B cell (primary cell): ENCODE measurements around the gene MRO. TPM values are rescaled to one million over a fixed set of nuclear protein-coding genes. Genes with fewer than 3 reads are reported as not detected.

Experiments
- ATAC-seq: fragments of 200-7000 bp; cut with Tn5 transposase; one replicate; pipeline ENCODE4 v1.10.0; 2021; ENCODE audit warnings: low read depth, mild to moderate bottlenecking, moderate number of reproducible peaks, moderate library complexity
- CTCF ChIA-PET: fragments of 350-600 bp; sonication (Branson Sonifier 250); formaldehyde crosslinking; loops from one replicate; lab custom pipeline; 2021; ENCODE audit warnings: antibody characterized with exemption, inconsistent platforms; lab: Charles Lee
- POLR2A ChIA-PET: fragments of 350-600 bp; sonication (Branson Sonifier 250); formaldehyde crosslinking; loops from one replicate; lab custom pipeline; 2021; ENCODE audit warnings: antibody characterized with exemption; lab: Charles Lee
- DNase-seq: peaks from one replicate; pipeline ENCODE4 v3.0.0; 2013
- H2AFZ ChIP-seq: 2 replicates; pipeline ENCODE4 v1.6.1; 2012; ENCODE audit warnings: mild to moderate bottlenecking, low read depth, low read length; ENCODE audit not compliant: insufficient read depth, poor library complexity, severe bottlenecking
- H3K27ac ChIP-seq, 2 donors: 1 replicate in 1 of 2; 2 replicates in 1 of 2; pipeline ENCODE4 v1.5.1; 2012 to 2013; ENCODE audit warnings: low read length in 2 of 2, mild to moderate bottlenecking in 2 of 2, moderate library complexity in 1 of 2
- H3K27me3 ChIP-seq, 4 experiments: fragments of 200-600 bp in 1 of 4; sonication (generic) in 1 of 4; replicated peaks in 1 of 4; 1 replicate in 2 of 4; 2 replicates in 2 of 4; pipeline versions ENCODE4 v1.6.1 to v1.7.0; 2013 to 2016; ENCODE audit warnings: low read length in 3 of 4, mild to moderate bottlenecking in 2 of 4, mixed read lengths in 1 of 4, moderate library complexity in 1 of 4; ENCODE audit not compliant: insufficient read depth in 4 of 4, control insufficient read depth in 3 of 4; ENCODE audit errors: control extremely low read depth in 1 of 4
- H3K36me3 ChIP-seq, 2 experiments: replicated peaks in 1 of 2; 1 replicate in 1 of 2; 2 replicates in 1 of 2; pipeline versions ENCODE4 v1.6.1 to v1.7.1; 2013; ENCODE audit warnings: low read length in 1 of 2; ENCODE audit not compliant: insufficient read depth in 2 of 2, control insufficient read depth in 1 of 2; ENCODE audit errors: control extremely low read depth in 1 of 2, extremely low read depth in 1 of 2
- H3K4me1 ChIP-seq, 2 donors: fragments of 200-600 bp in 1 of 2; sonication (generic) in 1 of 2; 1 replicate in 1 of 2; 2 replicates in 1 of 2; pipeline versions ENCODE4 v1.5.1 to v1.6.1; 2013 to 2017; ENCODE audit warnings: low read length in 2 of 2; ENCODE audit not compliant: control insufficient read depth in 2 of 2, insufficient read depth in 2 of 2
- H3K4me2 ChIP-seq: replicated peaks from 2 replicates; pipeline ENCODE3; 2012; ENCODE audit warnings: mild to moderate bottlenecking, low read depth, low read length; ENCODE audit not compliant: poor library complexity, severe bottlenecking
- H3K4me3 ChIP-seq, 5 experiments: fragments of 200-600 bp in 1 of 5; sonication (generic) in 1 of 5; 1 replicate in 3 of 5; 2 replicates in 2 of 5; pipeline versions ENCODE4 v1.5.1 to v1.7.0; 2011 to 2016; ENCODE audit warnings: low read length in 4 of 5, mild to moderate bottlenecking in 4 of 5, low read depth in 2 of 5, control low read depth in 1 of 5, moderate library complexity in 1 of 5; ENCODE audit not compliant: insufficient read depth in 1 of 5; ENCODE audit errors: control extremely low read depth in 1 of 5, extremely low read depth in 1 of 5
- H3K79me2 ChIP-seq: fragments of 200-600 bp; sonication (generic); one replicate; pipeline ENCODE4 v1.6.0; 2016; ENCODE audit warnings: low read length; ENCODE audit not compliant: control insufficient read depth, insufficient read depth
- H3K9ac ChIP-seq: fragments of 200-600 bp; sonication (generic); 2 replicates; pipeline ENCODE4 v1.6.1; 2017; ENCODE audit warnings: mild to moderate bottlenecking, low read length, moderate library complexity
- H3K9me3 ChIP-seq, 3 donors: one replicate each; pipeline versions ENCODE4 v1.6.1 to v1.7.1; 2013; ENCODE audit warnings: low read length in 2 of 3; ENCODE audit not compliant: control insufficient read depth in 2 of 3, insufficient read depth in 1 of 3; ENCODE audit errors: control extremely low read depth in 1 of 3
- H4K20me1 ChIP-seq: 2 replicates; pipeline ENCODE4 v1.6.0; 2012; ENCODE audit warnings: mild to moderate bottlenecking, low read length; ENCODE audit not compliant: insufficient read depth, control insufficient read depth, poor library complexity, severe bottlenecking
- H3K27ac Mint-ChIP-seq: one replicate; pipeline ENCODE4 v1.8.0; 2021; ENCODE audit warnings: mixed read lengths
- H3K27me3 Mint-ChIP-seq: one replicate; pipeline ENCODE4 v1.8.0; 2021; ENCODE audit warnings: mixed read lengths
- H3K4me1 Mint-ChIP-seq: one replicate; pipeline ENCODE4 v1.8.0; 2021; ENCODE audit warnings: mixed read lengths
- H3K4me3 Mint-ChIP-seq: one replicate; pipeline ENCODE4 v1.8.0; 2021; ENCODE audit warnings: mixed read lengths
- H3K9me3 Mint-ChIP-seq: one replicate; pipeline ENCODE4 v1.8.0; 2022; ENCODE audit warnings: mixed read lengths; ENCODE audit not compliant: insufficient read depth
- CTCF ChIP-seq: fragments of 200-600 bp; IDR thresholded peaks from one replicate; pipeline ENCODE4 v1.8.0; 2022; ENCODE audit warnings: antibody characterized with exemption, mild to moderate bottlenecking
- EZH2 ChIP-seq: IDR thresholded peaks from 2 replicates; pipeline ENCODE4 v1.6.1; 2012; ENCODE audit warnings: borderline replicate concordance, low read depth, mild to moderate bottlenecking, moderate library complexity, low read length; ENCODE audit not compliant: insufficient read depth, poor library complexity, severe bottlenecking
- WGBS: methylation state at CpG from one replicate; pipeline ENCODE4 v1.1.5; 2013; ENCODE audit warnings: missing lambda C conversion rate; ENCODE audit not compliant: insufficient coverage; 5-methylcytosine and 5-hydroxymethylcytosine counted together
- intact Hi-C: fragments of 100-400 bp; cut with micrococcal nuclease; formaldehyde crosslinking; loops from one replicate; pipeline ENCODE4 v1.10.0; 2022
- polyA plus RNA-seq: library from polyadenylated mRNA; depleted of rRNA; stranded (reverse); fragments of >200 nt; gene quantifications from 2 replicates; pipeline ENCODE4 v1.2.3, GENCODE V29; 2012
- total RNA-seq, 2 donors: library from RNA; stranded (reverse); fragments of 120-200 nt in 1 of 2; gene quantifications; 1 replicate in 1 of 2; 2 replicates in 1 of 2; pipeline versions ENCODE4 v1.2.3 to v1.2.4, GENCODE V29; 2013 to 2022

The MRO gene
- total and polyA plus RNA-seq, 2 donors (not counting 1 experiment from before 2014, with no cell fraction given), result not detected

- H3K4me3 ChIP-seq, result no peak overlapping the region
- no peaks in the 10 kb centered on the region for H3K9me3 Mint-ChIP-seq
- ChIA-PET CTCF (interaction anchor here (9.5 kb wide), 1 partner anchor 11 kb away, joined by 70 read pairs; the partner anchor contains the start of gene MRO), POLR2A (no interaction called here)
- H3K79me2 ChIP-seq, result no peaks in the 10 kb centered on the region
- WGBS, result no CpG with 5 or more reads among the region's 5 CpGs
- no peak for ATAC-seq
- H3K27ac ChIP-seq, result no peak overlapping the region
- H3K4me3 Mint-ChIP-seq, result no peak overlapping the region
- H3K9me3 ChIP-seq, result peaks cover 0 to 3% (median 0%) of the 10 kb centered on the region in 3 donors
- no peak overlapping the region for H2AFZ ChIP-seq
- no peaks in the 10 kb centered on the region for H4K20me1 ChIP-seq
- H3K4me1 Mint-ChIP-seq, result peaks cover 24% of the 10 kb centered on the region
- H3K27ac Mint-ChIP-seq, result no peak overlapping the region
- no peaks in the 10 kb centered on the region for H3K27me3 ChIP-seq
- intact Hi-C loops, result no loop called here
- TF ChIP-seq CTCF (no peak), EZH2 (no peak)
- H3K36me3 ChIP-seq, result no peaks in the 10 kb centered on the region
- no peak overlapping the region for H3K4me2 ChIP-seq
- DNase-seq, result no peak
- no peak overlapping the region for H3K9ac ChIP-seq
- H3K27me3 Mint-ChIP-seq, result no peaks in the 10 kb centered on the region
- peaks cover 7 to 19% of the 10 kb centered on the region in 2 donors for H3K4me1 ChIP-seq
These were observed 9.8 kb upstream of the MRO start for GRCh38 chr18:50829644-50830043.

- no peak for TF ChIP-seq EZH2
- TF ChIP-seq CTCF, result no peak
- H3K27me3 Mint-ChIP-seq, result no peaks in the 10 kb centered on the region
- Histone ChIP-seq H3K27me3 (no peaks in the 10 kb centered on the region), H2AFZ (no peak overlapping the region), H3K9ac (no peak overlapping the region), H3K27ac (no peak overlapping the region), H3K36me3 (no peaks in the 10 kb centered on the region), H3K4me2 (no peak overlapping the region), H3K4me1 (peaks cover 10 to 14% of the 10 kb centered on the region in 2 donors), H3K79me2 (no peaks in the 10 kb centered on the region), H3K9me3 (peaks cover 0 to 3% (median 0%) of the 10 kb centered on the region in 3 donors), H3K4me3 (no peak overlapping the region), H4K20me1 (no peaks in the 10 kb centered on the region)
- no peak overlapping the region for H3K27ac Mint-ChIP-seq
- ChIA-PET POLR2A (no interaction called here), CTCF (no interaction called here)
- no peak overlapping the region for H3K4me3 Mint-ChIP-seq
- no CpG with 5 or more reads among the region's 5 CpGs for WGBS
- no peaks in the 10 kb centered on the region for H3K9me3 Mint-ChIP-seq
- H3K4me1 Mint-ChIP-seq, result peaks cover 7% of the 10 kb centered on the region
- intact Hi-C loops, result no loop called here
- ATAC-seq (no peak), DNase-seq (no peak)
These were observed 6.2 kb upstream of the MRO start for GRCh38 chr18:50826027-50826426.
